NCI-H1105 (cell line): ENCODE measurements around the gene SPATA20.

Source experiments
- DNase-seq: peaks from one replicate; lab custom pipeline; 2025; lab: John Stamatoyannopoulos, UW

SPATA20 gene

GRCh38 chr17:50579399-50579798 lies 32.4 kb downstream of the SPATA20 start:
- no peak for DNase-seq

- DNase-seq, result no peak
Measured at GRCh38 chr17:50580646-50581045, 33.7 kb downstream of the SPATA20 start.

- DNase-seq, result no peak
Measured at GRCh38 chr17:50581316-50581715, 34.3 kb downstream of the SPATA20 start.

- no peak for DNase-seq
Measured at GRCh38 chr17:50582741-50583140, 35.8 kb downstream of the SPATA20 start.

GRCh38 chr17:50583641-50584040 lies 36.7 kb downstream of the SPATA20 start:
- DNase-seq, result no peak

- no peak for DNase-seq
Measured at GRCh38 chr17:50584116-50584515, 37.1 kb downstream of the SPATA20 start.

- no peak for DNase-seq
Measured at GRCh38 chr17:50584749-50585148, 37.8 kb downstream of the SPATA20 start.

GRCh38 chr17:50585346-50585745 lies 38.4 kb downstream of the SPATA20 start:
- no peak for DNase-seq

- DNase-seq, result no peak
Measured at GRCh38 chr17:50585891-50586290, 38.9 kb downstream of the SPATA20 start.

- DNase-seq, result no peak
Measured at GRCh38 chr17:50586421-50587247, 39.7 kb downstream of the SPATA20 start.

- DNase-seq, result no peak
Measured at GRCh38 chr17:50587571-50587970, 40.6 kb downstream of the SPATA20 start.

- no peak for DNase-seq
Measured at GRCh38 chr17:50588391-50589049, 41.5 kb downstream of the SPATA20 start.

GRCh38 chr17:50589095-50589705 lies 42.2 kb downstream of the SPATA20 start:
- no peak for DNase-seq

- DNase-seq, result no peak
Measured at GRCh38 chr17:50590946-50591737, 44.2 kb downstream of the SPATA20 start.

- DNase-seq, result peak; percentile 60
Measured at GRCh38 chr17:50593321-50593720, 46.3 kb downstream of the SPATA20 start.

GRCh38 chr17:50594128-50594823 lies 47.3 kb downstream of the SPATA20 start:
- no peak for DNase-seq

GRCh38 chr17:50594892-50595291 lies 47.9 kb downstream of the SPATA20 start:
- no peak for DNase-seq

- no peak for DNase-seq
Measured at GRCh38 chr17:50596191-50597037, 49.4 kb downstream of the SPATA20 start.

GRCh38 chr17:50598487-50598886 lies 51.5 kb downstream of the SPATA20 start:
- DNase-seq, result no peak

GRCh38 chr17:50599606-50600005 lies 52.6 kb downstream of the SPATA20 start:
- DNase-seq, result no peak
